Measurements from ENCODE around the gene FCHSD2.

Gene FCHSD2

DNA sequence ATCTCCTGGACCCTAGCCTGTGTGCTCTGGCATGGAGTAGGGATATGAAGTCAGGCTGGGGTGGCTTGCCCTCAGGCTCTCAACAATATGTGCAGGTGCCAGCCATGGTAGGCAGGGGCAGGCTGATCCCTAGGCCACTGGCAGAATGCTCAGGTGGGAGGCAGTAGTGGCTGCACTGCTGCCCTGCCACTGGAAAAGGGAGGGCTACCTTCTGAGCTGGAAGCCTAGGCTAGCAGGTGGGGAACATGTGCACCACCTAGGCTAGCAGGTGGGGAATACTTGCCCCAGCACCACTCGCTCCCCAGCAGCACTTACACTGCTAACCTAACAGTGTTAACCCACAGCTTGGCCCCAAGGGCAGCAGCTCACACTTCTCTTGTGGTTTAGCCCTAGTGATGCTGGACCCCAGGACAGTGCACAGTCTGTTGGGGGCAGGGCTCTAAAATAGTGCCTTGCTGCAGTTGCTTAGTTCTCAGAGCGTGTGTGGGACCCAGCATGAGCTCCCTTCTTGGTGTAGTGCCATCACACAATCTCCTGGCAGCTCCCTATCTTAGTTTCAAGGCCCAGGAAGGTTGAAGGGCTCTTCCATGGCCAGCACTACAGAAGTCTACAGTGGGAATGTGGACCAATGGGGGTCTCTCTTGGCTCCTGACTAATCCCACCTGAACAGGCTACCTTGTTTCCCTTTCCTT lies 130.8 kb downstream of the FCHSD2 start:
- 83 to 100% methylated on average over 1 to 2 of the region's 2 CpGs for WGBS, 2 experiments (ENCODE audit: insufficient coverage in 2 of 2)
- peaks cover 11% of the 10 kb centered on the region for H3K36me3 ChIP-seq (ENCODE audit: control insufficient read depth, insufficient read depth, low read length)
- H3K27ac ChIP-seq (ENCODE audit: low read depth, low read length, severe bottlenecking) = no peak overlapping the region
- H3K9me3 ChIP-seq (ENCODE audit: control insufficient read depth, low read length) = peaks cover 9% of the 10 kb centered on the region
- H3K4me1 ChIP-seq (ENCODE audit: control insufficient read depth, insufficient read depth, low read length, poor library complexity, severe bottlenecking) = no peaks in the 10 kb centered on the region
- no peak overlapping the region for H3K4me3 ChIP-seq (ENCODE audit: extremely low read depth, insufficient read depth, low read length, poor library complexity, severe bottlenecking)

GRCh38 chr11:73009972-73010371 lies 132.1 kb downstream of the FCHSD2 start:
- Histone ChIP-seq H3K36me3 (ENCODE audit: control insufficient read depth, insufficient read depth, low read length) (peaks cover 11% of the 10 kb centered on the region), H3K4me3 (ENCODE audit: extremely low read depth, insufficient read depth, low read length, poor library complexity, severe bottlenecking) (no peak overlapping the region), H3K4me1 (ENCODE audit: control insufficient read depth, insufficient read depth, low read length, poor library complexity, severe bottlenecking) (no peaks in the 10 kb centered on the region), H3K27ac (ENCODE audit: low read depth, low read length, severe bottlenecking) (no peak overlapping the region), H3K9me3 (ENCODE audit: control insufficient read depth, low read length) (peaks cover 9% of the 10 kb centered on the region)

DNA sequence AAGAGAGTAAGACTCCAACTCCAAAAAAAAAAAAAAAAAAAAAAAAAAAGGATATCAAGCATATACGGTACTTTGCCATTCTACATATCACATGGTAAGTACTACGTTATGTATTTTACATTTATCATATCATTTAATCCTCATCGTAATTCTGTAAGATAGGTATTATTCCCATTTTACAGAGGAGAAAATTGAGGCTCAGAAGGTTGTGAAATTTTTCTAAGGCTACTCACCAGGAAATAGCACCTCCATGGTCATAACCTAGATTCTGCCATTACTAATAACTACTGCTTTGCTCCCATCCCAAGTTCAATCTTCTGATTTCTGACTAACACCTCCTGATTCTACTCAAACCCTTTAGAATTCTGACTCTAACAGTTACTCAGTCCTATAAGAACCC lies 138.0 kb downstream of the FCHSD2 start:
- no peak overlapping the region for H3K4me3 ChIP-seq (ENCODE audit: extremely low read depth, insufficient read depth, low read length, poor library complexity, severe bottlenecking)
- no peaks in the 10 kb centered on the region for H3K9me3 ChIP-seq (ENCODE audit: control insufficient read depth, low read length)
- H3K27ac ChIP-seq (ENCODE audit: low read depth, low read length, severe bottlenecking) = no peak overlapping the region
- no peaks in the 10 kb centered on the region for H3K36me3 ChIP-seq (ENCODE audit: control insufficient read depth, insufficient read depth, low read length)
- WGBS, 2 experiments (ENCODE audit: insufficient coverage in 2 of 2) = no CpG with 5 or more reads among the region's 3 CpGs
- H3K4me1 ChIP-seq (ENCODE audit: control insufficient read depth, insufficient read depth, low read length, poor library complexity, severe bottlenecking) = no peaks in the 10 kb centered on the region

DNA sequence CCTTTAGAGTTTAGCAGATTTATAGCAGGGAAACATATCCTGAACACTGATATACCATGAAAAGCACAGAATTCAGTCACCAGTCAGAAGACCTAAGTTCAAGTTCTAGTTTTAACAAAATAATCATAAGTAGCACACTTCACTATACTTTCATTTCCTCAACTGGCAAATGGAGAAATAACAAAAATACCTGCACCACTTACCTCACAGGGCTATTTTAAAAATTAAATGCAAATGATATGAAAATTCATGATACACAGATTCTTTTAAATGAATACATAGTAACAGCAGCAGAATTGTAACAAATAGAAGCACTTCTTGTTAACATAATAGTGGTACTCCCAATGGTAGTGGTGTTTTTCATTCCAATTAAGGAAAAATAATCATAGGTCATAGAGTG lies 139.0 kb downstream of the FCHSD2 start:
- Histone ChIP-seq H3K27ac (ENCODE audit: low read depth, low read length, severe bottlenecking) (no peak overlapping the region), H3K4me3 (ENCODE audit: extremely low read depth, insufficient read depth, low read length, poor library complexity, severe bottlenecking) (no peak overlapping the region), H3K4me1 (ENCODE audit: control insufficient read depth, insufficient read depth, low read length, poor library complexity, severe bottlenecking) (no peaks in the 10 kb centered on the region), H3K36me3 (ENCODE audit: control insufficient read depth, insufficient read depth, low read length) (no peaks in the 10 kb centered on the region), H3K9me3 (ENCODE audit: control insufficient read depth, low read length) (no peaks in the 10 kb centered on the region)

GRCh38 chr11:73002214-73002613 lies 139.9 kb downstream of the FCHSD2 start:
- Histone ChIP-seq H3K9me3 (ENCODE audit: control insufficient read depth, low read length) (no peaks in the 10 kb centered on the region), H3K27ac (ENCODE audit: low read depth, low read length, severe bottlenecking) (no peak overlapping the region), H3K36me3 (ENCODE audit: control insufficient read depth, insufficient read depth, low read length) (no peaks in the 10 kb centered on the region), H3K4me1 (ENCODE audit: control insufficient read depth, insufficient read depth, low read length, poor library complexity, severe bottlenecking) (no peaks in the 10 kb centered on the region), H3K4me3 (ENCODE audit: extremely low read depth, insufficient read depth, low read length, poor library complexity, severe bottlenecking) (no peak overlapping the region)
- 80 to 100% methylated on average over 1 to 2 of the region's 2 CpGs for WGBS, 2 experiments (ENCODE audit: insufficient coverage in 2 of 2)

- Histone ChIP-seq H3K9me3 (ENCODE audit: control insufficient read depth, low read length) (no peaks in the 10 kb centered on the region), H3K4me1 (ENCODE audit: control insufficient read depth, insufficient read depth, low read length, poor library complexity, severe bottlenecking) (no peaks in the 10 kb centered on the region), H3K36me3 (ENCODE audit: control insufficient read depth, insufficient read depth, low read length) (no peaks in the 10 kb centered on the region), H3K27ac (ENCODE audit: low read depth, low read length, severe bottlenecking) (no peak overlapping the region), H3K4me3 (ENCODE audit: extremely low read depth, insufficient read depth, low read length, poor library complexity, severe bottlenecking) (no peak overlapping the region)
- WGBS, 2 experiments (ENCODE audit: insufficient coverage in 2 of 2) = no CpG with 5 or more reads among the region's 4 CpGs
Measured at GRCh38 chr11:73001615-73002014, 140.5 kb downstream of the FCHSD2 start.

- H3K4me1 ChIP-seq (ENCODE audit: control insufficient read depth, insufficient read depth, low read length, poor library complexity, severe bottlenecking) = no peaks in the 10 kb centered on the region
- no peak overlapping the region for H3K27ac ChIP-seq (ENCODE audit: low read depth, low read length, severe bottlenecking)
- no peak overlapping the region for H3K4me3 ChIP-seq (ENCODE audit: extremely low read depth, insufficient read depth, low read length, poor library complexity, severe bottlenecking)
- no peaks in the 10 kb centered on the region for H3K9me3 ChIP-seq (ENCODE audit: control insufficient read depth, low read length)
- no peaks in the 10 kb centered on the region for H3K36me3 ChIP-seq (ENCODE audit: control insufficient read depth, insufficient read depth, low read length)
Measured at GRCh38 chr11:72998676-72999075, 143.4 kb downstream of the FCHSD2 start.

DNA sequence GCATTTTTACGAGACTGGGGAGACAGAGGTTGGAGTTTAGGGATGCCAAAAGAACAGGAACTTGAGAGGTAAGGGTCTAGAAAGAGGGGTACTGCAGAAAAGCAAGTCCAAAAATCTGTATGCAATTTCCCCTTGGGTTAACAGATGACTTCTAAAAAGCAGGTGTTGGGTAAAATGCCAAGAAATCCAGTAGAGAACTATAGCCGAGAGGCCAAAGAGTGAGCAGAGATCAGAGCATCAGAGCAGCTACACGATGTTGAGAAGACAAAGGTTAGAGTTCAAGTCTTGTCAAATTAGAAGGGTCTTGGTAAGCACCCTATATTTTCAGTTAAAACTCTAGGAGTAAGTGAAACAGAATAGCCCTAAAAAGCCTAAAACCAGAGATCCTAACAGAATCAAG lies 145.2 kb downstream of the FCHSD2 start:
- Histone ChIP-seq H3K36me3 (ENCODE audit: control insufficient read depth, insufficient read depth, low read length) (no peaks in the 10 kb centered on the region), H3K27ac (ENCODE audit: low read depth, low read length, severe bottlenecking) (no peak overlapping the region), H3K4me3 (ENCODE audit: extremely low read depth, insufficient read depth, low read length, poor library complexity, severe bottlenecking) (no peak overlapping the region), H3K4me1 (ENCODE audit: control insufficient read depth, insufficient read depth, low read length, poor library complexity, severe bottlenecking) (no peaks in the 10 kb centered on the region), H3K9me3 (ENCODE audit: control insufficient read depth, low read length) (no peaks in the 10 kb centered on the region)
- 89 to 91% methylated on average over 3 of the region's 3 CpGs for whole genome bisulfite sequencing, 2 experiments (ENCODE audit: insufficient coverage in 2 of 2)

DNA sequence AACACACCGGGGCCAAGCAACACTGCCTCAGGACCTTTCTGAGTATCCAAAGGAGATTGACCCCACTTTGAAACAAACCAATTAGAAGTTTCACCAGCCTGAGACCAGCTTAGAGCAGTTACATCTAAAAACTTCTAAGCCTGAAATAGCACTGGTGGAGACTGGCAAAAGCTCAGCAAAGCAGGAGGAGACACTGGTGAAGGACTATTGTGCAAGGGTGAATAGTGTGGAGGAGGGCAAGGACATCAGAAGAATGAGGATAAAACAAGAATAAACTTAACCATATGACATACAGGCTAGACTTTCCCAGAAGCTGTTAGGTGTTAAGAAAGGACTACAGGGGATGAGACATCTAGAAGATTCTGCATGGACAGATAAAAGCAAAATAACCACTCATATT lies 152.4 kb downstream of the FCHSD2 start:
- no CpG with 5 or more reads among the region's 1 CpG for WGBS, 2 experiments (ENCODE audit: insufficient coverage in 2 of 2)
- H3K4me3 ChIP-seq (ENCODE audit: extremely low read depth, insufficient read depth, low read length, poor library complexity, severe bottlenecking) = no peak overlapping the region

GRCh38 chr11:72988821-72989220 lies 153.3 kb downstream of the FCHSD2 start:
- H3K4me1 ChIP-seq (ENCODE audit: control insufficient read depth, insufficient read depth, low read length, poor library complexity, severe bottlenecking) = no peaks in the 10 kb centered on the region
- H3K9me3 ChIP-seq (ENCODE audit: control insufficient read depth, low read length) = no peaks in the 10 kb centered on the region
- WGBS, 2 experiments (ENCODE audit: insufficient coverage in 2 of 2) = 100% methylated on average over 2 of the region's 3 CpGs
- H3K4me3 ChIP-seq (ENCODE audit: extremely low read depth, insufficient read depth, low read length, poor library complexity, severe bottlenecking) = no peak overlapping the region
- H3K36me3 ChIP-seq (ENCODE audit: control insufficient read depth, insufficient read depth, low read length) = peaks cover 6% of the 10 kb centered on the region
- H3K27ac ChIP-seq (ENCODE audit: low read depth, low read length, severe bottlenecking) = no peak overlapping the region

More for the DNA sequence above, 152.4 kb downstream of the FCHSD2 start:
- no peaks in the 10 kb centered on the region for H3K9me3 ChIP-seq (ENCODE audit: control insufficient read depth, low read length)
- peaks cover 3% of the 10 kb centered on the region for H3K36me3 ChIP-seq (ENCODE audit: control insufficient read depth, insufficient read depth, low read length)
- H3K27ac ChIP-seq (ENCODE audit: low read depth, low read length, severe bottlenecking) = no peak overlapping the region
- H3K4me1 ChIP-seq (ENCODE audit: control insufficient read depth, insufficient read depth, low read length, poor library complexity, severe bottlenecking) = no peaks in the 10 kb centered on the region

GRCh38 chr11:72985645-72986044 lies 156.5 kb downstream of the FCHSD2 start:
- Histone ChIP-seq H3K4me3 (ENCODE audit: extremely low read depth, insufficient read depth, low read length, poor library complexity, severe bottlenecking) (no peak overlapping the region), H3K4me1 (ENCODE audit: control insufficient read depth, insufficient read depth, low read length, poor library complexity, severe bottlenecking) (no peaks in the 10 kb centered on the region), H3K9me3 (ENCODE audit: control insufficient read depth, low read length) (no peaks in the 10 kb centered on the region), H3K27ac (ENCODE audit: low read depth, low read length, severe bottlenecking) (no peak overlapping the region), H3K36me3 (ENCODE audit: control insufficient read depth, insufficient read depth, low read length) (peaks cover 12% of the 10 kb centered on the region)
